HG02943 (cell line): ENCODE results near the gene TFIP11.

Source experiments
- ATAC-seq: cut with Tn5 transposase; IDR thresholded peaks from one replicate; pipeline ENCODE4 v1.9.1; 2021; ENCODE audit warnings: mild to moderate bottlenecking, low read depth, moderate library complexity; ENCODE audit not compliant: unreplicated experiment

Gene TFIP11

DNA sequence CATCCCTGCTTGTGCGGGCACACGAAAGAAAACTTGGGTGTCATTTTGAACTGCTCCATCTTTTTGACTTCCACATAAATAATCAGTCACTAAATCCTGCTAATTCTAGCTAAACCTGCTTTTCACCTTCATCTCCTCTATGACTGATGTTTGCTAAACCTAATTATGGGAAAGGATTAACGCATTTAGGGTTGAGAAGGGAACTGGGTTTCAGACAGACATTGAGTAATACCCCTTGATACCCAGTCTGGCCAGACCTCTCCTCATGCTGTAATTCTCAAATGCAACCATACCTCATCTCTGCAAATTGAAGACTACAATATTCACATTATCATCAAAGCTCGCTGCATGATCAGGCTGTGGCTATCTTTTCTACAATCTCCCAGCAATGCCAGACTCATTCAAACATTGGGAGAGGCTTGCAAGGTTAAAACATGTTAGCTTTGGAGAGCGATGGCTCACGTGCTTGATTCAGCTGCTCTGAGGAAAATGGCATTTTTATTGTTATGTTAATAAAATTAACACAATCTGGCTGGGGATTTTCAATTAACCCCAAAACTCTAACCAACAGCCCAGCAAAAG, 31.1 kb downstream of the TFIP11 start:
- ATAC-seq, result no peak

DNA sequence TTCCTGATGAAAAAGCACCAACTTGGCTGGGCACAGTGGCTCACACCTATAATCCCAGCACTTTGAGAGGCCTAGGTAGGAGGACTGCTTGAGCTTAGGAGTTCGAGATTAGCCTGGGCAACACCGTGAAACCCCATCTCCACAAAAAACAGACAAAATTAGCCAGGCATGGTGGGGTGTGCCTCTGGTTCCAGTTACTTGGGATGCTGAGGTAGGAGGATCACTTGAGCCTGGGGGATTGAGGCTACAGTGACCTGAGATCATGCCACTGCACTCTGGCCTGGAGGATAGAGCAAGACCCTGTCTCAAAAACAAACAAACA, 31.7 kb downstream of the TFIP11 start:
- no peak for ATAC-seq

DNA sequence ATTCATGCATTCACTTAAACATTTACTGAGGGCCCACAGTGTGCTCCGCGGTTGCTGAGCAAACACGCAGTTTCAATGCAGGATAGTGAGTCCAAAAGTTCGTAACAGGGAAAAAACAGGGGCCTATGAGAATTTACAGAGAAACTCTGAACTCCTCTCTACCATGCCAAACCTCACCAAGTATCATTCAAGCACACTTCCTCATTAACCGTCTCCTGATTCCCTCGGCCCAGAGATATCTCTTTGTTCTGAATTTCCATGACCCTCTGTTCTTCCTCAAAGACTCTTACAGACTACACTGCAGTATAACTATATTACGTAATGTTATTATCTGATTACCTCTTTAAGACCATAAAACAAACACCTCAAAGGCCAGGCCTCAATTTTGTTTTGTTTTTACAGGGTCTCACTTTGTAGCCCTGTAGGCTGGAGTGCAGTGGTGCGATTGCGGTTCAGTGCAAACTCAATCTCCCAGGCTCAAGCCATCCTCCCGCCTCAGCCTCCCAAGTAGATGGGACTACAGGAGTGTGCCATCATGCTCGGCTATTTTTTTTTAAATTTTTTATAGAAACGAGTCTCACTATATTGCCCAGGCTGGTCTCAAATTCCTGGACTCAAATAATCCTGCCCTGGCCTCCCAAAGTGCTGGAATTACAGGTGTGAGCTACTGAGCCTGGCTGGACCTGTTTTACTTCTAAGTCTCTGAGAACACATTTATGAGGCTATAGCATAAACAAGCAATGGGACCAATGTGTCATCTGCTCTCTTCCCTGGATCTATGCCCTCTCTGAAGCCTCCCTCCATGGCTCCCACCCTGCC, 32.3 kb downstream of the TFIP11 start:
- ATAC-seq, result no peak

DNA sequence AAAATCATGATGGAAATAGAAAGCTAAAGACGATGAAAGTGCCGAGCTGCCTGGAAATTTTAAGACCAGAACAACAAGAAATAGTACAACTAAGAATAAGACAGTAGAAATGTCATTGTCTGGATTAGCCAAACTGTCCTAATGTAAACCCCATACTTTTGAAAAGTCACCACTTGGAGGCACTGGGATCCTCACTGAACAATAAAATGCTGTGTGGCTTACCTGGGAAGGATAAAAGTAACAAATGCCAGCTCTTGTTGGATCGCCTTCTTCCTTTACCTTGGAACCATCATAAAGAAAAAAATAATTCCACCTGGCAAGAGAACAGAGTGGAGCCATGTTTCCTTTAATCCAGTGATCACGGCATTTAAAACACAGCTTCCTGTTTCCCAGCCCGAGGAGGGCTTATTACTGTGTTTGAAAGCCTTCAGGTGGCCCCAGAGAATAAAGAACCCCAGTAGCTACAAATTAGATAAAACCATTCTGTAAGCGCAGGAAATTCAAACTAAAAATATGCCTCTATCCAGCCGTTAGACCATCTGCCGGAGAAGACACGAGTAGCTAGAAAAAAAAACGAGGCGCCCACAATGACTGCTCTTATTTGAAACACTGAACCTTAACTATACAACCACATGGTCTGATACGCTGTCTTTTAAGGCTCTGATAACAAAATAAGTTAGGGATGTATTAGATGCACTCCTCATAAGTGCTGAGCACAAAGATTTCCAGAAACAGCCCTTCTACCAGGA, 33.1 kb downstream of the TFIP11 start:
- no peak for ATAC-seq

DNA sequence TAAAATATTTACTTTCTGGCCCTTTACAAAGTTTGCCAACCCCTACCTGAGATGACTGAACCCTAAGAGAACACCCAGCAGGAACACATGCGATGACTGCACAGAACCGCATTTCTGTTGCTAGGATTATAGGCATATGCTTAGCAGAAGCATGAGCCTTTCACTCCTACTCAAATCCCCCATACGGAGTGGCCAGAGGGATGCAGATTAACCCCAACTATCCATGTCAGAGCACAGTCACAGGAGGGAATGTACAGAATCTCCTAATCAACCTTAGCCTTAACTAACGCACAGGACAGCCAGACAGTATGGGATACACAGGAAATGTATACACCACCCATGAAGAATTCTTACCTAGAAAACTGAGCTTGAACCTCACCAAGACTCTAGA, 34.9 kb downstream of the TFIP11 start:
- no peak for ATAC-seq

DNA sequence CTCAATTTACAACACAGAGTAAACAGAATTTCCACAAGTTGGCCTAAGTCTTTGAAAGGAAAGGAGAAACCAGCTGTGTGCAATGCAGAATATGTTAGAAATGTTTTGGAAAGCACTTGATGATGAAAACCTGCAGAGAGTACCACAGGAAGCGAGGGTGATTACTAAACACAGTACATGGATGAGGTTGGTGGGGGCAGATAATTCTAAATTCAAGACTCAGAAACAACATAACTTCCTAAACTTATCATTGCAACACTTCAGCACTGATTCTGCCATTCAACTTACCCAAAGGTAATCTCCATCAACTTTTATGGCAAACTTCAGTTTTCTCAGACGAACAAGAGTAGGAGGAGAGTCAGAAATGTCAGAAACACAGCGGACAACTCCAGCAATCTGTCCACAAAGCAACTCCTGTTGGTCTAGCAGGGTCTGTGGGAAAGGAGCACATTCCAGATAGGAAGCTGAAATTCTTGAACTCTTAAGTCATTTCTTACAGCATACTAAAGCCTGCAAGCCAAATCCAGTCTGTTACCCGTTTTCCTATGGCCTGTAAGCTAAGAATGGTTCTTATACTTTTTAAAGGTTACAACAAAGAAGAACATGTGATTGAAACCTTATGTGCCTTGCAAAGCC, 35.5 kb downstream of the TFIP11 start:
- ATAC-seq, result no peak

DNA sequence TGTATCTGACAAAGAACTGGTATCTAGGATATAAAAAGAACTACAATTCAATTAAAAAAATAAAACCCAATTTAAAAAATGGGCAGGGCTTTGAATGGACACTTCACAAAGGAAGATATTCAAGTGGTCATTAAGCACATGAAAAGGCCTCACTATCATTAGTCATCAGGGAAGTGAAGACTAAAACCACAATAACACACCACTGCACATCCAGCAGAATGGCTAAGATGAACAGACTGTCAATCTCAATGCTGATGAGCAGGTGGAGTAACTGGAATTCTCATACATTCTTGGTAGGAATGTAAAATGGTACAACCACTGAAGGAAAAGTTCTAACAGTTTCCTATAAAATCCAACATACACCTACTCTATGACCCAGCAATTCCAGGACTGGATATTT, 37.6 kb downstream of the TFIP11 start:
- no peak for ATAC-seq

DNA sequence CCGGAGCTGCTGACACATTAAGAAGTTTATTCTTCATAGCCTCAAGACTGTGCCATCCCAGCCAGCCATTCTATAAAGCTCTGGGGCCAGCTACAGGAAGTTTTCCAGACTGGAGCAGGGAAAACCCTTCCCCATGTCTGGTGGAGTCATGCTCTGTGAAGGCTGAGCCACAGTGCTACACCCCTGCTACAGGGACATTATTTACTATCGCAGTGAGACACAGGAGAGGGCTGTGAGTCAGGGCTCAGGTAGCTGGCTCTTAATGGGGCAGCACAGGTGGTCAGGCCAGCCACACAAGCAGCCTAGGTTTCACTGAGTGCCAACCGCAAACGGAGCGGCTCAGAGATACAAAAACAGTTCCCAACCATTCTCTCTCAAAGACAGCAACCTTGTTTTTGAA, 40.8 kb downstream of the TFIP11 start:
- no peak for ATAC-seq

DNA sequence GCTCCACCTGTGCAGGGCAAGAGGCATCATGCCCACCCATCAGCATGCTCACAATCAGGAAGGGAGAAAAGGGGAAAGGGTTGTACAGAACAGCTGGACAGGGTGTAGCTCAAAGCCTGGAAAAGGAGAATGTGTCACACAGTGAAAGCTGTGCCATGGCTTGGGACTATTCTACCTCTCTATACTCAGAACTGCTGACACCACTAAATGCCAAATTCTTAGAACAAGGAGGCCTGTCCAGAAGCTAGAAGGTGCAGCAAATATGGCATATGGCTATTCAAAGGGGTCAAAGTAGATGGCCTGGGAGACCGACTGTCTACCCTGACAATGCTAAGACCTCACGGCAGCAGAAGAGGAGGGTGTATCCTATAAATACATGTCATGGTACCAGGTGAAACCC, 41.5 kb downstream of the TFIP11 start:
- no peak for ATAC-seq

DNA sequence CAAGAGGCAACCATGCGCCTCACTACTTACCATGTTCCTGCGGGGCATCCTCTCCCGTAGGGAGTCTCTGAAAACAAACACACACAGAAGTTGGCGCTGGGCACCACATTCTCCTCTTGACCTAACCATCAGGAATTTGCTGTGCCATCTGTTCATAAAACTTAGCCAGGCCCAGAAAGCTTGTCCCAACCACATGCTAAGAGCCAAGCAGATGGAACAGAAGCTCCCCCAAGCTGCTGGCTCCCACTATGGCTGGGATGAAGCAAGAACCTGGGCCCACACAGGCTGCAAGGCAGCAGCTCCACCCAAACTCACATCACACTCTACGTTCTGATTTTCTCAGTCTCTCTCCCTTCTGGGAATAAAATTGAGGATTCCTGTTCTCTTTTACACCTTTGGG, 46.1 kb downstream of the TFIP11 start:
- ATAC-seq, result no peak

DNA sequence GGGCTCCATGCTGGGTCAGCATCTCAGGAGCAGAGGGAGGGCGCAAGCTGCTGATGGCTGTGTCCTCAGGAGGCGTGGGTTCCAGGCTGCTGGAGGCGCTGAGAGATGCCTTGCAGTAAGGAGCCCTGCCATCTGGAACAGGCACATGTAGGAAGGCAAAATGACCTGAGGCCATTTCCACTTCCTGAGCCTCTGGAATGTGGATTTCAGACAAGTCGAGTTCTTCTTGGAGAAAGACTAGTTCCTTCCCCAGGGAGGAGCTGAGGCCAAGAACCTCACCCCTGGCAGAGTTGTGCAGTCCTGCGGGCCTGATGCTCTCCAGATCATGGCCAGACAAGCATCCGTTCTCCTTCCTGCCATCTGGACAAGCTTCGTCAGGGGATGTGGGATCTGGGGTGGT, 48.0 kb downstream of the TFIP11 start:
- ATAC-seq, result no peak

DNA sequence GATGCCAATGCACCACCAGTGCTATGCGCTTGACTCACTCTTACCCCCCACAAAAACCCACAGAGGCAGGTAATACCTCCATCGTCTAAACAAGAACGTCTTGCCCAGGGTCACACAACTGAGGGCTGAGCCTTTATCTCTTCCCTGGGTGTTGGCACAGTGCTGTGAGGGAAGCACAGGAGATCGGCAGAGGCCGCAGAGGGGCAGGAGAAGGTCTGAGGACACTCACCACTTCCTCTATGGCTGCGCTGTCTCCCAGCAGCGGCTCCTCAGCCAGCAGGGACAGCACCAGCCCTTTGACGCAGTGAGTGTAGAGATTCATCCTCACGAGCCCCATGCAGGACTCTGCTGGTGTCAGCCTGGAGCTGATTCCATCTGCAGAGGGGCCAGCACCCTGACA, 48.6 kb downstream of the TFIP11 start:
- ATAC-seq, result no peak

DNA sequence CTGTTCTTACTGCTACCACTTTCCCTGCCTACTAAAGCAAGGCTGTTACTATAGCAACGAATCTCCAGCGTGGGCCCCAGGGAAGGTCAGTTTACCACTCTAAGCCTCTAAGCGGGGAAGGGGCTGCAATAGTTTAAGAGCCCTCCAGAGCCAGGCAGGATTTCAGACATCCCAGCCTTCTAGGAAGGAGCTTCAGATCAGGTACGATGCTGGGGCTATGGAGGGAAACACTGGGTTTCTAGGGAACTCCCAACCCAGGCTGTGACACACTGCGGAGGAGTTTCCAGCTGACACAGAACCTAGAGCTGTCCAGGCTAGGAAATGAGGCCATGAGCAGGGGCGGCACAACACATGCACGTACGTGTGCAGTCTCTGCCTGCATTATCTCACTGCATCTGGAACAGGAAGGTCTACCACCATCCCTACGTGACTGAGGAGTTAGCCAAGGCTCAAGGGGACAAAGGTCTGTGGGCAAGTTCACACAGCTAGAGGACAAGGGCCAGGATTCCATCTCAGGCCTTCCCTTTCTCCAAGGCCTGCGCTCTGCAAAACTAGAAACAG, 49.1 kb downstream of the TFIP11 start:
- ATAC-seq, result no peak

DNA sequence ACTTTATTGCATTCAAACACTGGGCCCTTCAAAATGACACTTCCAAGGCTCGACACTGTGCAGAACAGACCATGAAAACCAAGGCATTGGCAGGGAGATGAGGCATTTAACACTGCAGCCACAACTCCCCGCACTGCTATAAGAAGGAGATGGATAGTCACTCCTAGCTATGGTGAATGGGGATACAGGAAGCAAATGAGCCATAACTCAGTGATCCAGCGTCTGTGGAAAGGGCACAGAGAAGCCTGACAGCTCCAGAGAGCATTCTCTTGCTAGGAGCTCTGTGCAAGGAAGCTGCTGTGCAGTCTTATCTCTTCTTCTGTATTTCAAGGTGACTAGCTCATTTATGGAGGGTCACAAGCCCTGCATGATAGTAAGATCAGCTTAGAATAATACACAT, 49.6 kb downstream of the TFIP11 start:
- ATAC-seq, result no peak

DNA sequence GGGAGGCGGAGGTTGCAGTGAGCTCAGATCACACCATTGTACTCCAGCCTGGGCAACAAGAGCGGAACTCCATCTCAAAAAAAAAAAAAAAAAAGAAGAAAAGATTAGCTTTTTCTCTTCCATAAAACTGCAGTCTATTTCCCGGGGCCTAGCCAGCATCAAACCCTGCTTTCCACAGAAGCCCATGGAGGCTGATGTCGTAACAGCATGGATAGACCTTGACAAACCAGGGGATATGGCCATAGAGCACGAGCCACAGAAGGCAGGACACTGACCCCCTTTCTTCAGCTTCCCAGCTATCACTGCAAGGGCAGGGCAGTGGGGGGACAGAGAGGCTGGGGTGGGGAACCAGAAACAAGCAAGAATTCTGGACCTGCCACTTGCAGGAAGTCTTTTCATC, 50.2 kb downstream of the TFIP11 start:
- no peak for ATAC-seq

DNA sequence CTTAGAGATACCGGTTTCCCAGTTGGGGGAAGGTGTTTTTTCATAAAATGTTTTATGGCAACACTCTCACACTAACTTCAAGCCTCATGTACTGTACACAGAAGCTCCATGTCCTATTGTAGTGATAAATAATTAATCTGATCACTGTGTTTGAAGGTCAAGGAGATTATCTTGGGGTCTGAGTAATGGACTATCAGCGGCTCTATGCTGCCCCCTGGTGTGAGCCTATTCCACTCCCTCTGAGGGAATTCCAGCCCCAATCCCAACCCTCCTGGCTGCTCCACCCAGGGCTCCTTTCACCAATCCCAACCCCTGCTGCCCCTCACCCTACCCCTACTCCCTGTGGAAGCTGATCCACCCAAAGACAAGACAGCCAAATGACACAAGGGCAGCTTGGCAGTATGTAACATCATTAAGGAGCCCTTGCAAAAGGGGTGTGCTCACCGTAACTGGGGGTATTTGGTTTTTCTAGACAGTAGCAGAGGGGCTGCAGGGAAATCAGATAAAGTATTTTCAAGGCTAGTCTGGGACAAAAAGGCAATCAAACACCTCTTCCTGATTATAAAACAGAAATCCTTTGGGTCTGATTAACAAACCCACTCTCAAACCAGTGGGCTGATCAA, 51.0 kb downstream of the TFIP11 start:
- ATAC-seq, result no peak

DNA sequence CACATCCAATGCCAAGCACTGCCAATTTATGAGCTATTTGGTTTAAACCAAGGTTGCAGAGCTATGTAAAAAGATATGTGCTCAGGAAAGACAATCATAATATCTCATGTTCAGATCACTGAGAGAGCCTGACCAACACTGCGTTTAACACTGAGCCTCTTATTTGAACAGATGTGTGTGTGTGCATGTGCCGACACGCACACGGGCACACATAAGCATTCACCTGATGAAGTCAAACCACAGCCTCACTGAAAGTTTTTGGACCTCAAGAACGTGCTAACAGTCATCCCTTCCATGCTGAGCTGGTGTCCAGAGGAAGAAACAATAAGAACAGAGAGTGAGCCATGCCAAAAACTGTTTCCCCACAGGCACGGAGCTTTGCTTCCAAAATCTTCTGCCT, 52.1 kb downstream of the TFIP11 start:
- ATAC-seq, result no peak

DNA sequence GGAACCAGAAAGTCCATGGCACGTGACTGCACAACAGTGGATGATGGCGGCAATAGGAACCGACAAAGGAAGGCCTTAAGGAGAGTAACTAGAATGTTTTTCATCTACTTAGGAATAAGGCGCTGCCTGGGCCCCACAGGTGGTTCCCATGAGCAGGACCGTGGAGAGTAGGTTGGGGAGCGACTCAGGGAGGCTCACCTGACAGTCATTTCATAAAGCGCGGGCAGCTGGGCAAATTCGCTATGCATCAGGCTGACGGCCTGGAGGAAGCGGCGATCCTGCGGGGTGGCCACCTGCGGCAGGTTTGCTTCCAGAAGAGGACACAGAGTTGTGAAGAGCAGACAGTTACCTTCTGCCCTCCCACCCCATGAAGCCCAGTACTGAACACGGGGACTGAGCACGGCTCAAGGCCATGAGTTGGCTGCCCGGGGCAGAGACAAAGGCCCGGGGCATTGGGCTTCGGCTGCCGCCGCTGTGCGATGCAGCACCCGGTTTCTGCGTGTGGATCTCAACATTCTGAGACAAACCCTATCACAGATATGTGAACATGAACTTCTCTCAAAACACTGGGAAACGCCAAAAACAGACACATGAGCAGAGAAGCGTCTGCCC, 54.5 kb downstream of the TFIP11 start:
- ATAC-seq, result no peak

DNA sequence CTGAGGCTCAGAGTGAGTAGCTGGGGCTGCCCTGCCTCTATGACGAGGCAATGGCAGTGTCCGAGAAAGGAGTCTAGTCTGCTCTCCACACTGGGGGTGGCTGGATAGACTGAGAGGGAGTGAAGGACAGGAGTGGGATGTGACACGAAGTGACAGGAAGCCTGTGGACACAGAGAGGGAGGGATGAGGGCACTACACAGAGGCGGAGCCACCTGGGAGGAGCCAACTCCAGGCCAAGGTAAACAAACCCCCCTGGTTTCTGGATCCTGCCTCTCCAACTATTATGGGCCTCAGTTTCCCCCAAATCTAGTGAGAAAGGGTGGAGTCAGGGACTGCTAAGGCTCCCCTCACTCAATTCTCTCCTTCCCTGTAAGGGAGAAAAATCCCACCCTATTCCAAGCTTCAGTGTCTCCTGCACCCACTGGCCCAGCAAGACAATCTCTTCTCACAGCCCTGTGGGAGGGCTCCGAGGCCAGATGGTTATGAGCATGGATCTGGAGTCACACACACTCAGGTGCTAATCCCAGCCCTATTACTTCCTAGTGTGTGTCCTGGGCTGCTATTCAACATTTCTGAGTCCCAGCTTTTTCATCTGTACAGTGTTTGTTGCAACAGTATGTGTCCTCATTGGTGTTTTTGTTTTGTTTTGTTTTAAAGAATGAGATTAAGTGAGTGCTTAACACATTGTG, 58.3 kb downstream of the TFIP11 start:
- no peak for ATAC-seq

DNA sequence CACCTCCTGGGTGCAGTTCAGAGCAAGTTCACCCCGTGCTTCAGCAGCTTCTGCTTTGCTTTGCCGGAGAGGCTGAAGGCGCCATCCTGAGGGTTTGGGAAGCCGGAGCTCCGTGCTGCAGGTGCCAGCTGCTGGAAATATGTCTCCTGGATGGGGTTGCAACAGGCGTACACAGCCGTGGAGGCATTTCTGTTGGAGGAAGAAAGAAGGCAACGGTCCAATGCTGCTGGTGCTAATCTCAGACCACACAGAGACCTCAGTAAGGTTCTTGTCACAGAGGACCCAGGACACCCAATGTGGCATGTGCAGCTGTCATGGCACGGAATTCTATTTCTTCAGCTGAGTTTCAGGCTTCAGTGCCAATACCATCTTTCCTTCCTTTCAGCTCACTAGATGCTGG, 59.1 kb downstream of the TFIP11 start:
- ATAC-seq, result no peak
